ENCODE measurements around the gene LRFN2. TPM values are rescaled to one million over a fixed set of nuclear protein-coding genes. Genes with fewer than 3 reads are reported as not detected.

The LRFN2 gene
- total and polyA plus RNA-seq, 4 donors, result 0.01 to 0.06 TPM; not detected in 2

- ATAC-seq (ENCODE audit: insufficient read depth, low FRiP score), result no peak
- Histone ChIP-seq H3K4me3 (no peak overlapping the region), H3K9ac (ENCODE audit: insufficient read depth in 1 of 2, low read length in 2 of 2) (no peak overlapping the region), H3K27ac (ENCODE audit: low read depth in 1 of 2, low read length in 1 of 2) (no peak overlapping the region), H3K36me3 (ENCODE audit: control insufficient read depth in 4 of 4, insufficient read depth in 4 of 4, low read length in 4 of 4) (no peaks in the 10 kb centered on the region), H3K9me3 (ENCODE audit: control insufficient read depth in 4 of 4, insufficient read depth in 3 of 4, low read length in 3 of 4) (no peaks in the 10 kb centered on the region), H3K27me3 (ENCODE audit: control insufficient read depth in 3 of 3, insufficient read depth in 3 of 3, low read length in 2 of 3) (no peaks in the 10 kb centered on the region), H3K4me1 (ENCODE audit: control insufficient read depth in 5 of 5, insufficient read depth in 5 of 5, low read length in 5 of 5) (peaks cover 0 to 2% (median 0%) of the 10 kb centered on the region in 5 donors)
- no peak for TF ChIP-seq CTCF (IDR thresholded peaks at IDR 0.05; ENCODE audit: control extremely low read depth, extremely low read depth)
- 29 to 86% methylated on average over 2 of the region's 2 CpGs for WGBS, 2 donors
- no peak for DNase-seq
Measured at GRCh38 chr6:40356242-40356910, 230.8 kb downstream of the LRFN2 start.

- Histone ChIP-seq H3K27ac (ENCODE audit: low read depth in 1 of 2, low read length in 1 of 2) (no peak overlapping the region), H3K36me3 (ENCODE audit: control insufficient read depth in 4 of 4, insufficient read depth in 4 of 4, low read length in 4 of 4) (no peaks in the 10 kb centered on the region), H3K9me3 (ENCODE audit: control insufficient read depth in 4 of 4, insufficient read depth in 3 of 4, low read length in 3 of 4) (no peaks in the 10 kb centered on the region), H3K9ac (ENCODE audit: insufficient read depth in 1 of 2, low read length in 2 of 2) (no peak overlapping the region), H3K27me3 (ENCODE audit: control insufficient read depth in 3 of 3, insufficient read depth in 3 of 3, low read length in 2 of 3) (no peaks in the 10 kb centered on the region), H3K4me3 (no peak overlapping the region), H3K4me1 (ENCODE audit: control insufficient read depth in 5 of 5, insufficient read depth in 5 of 5, low read length in 5 of 5) (peaks cover 0 to 2% (median 0%) of the 10 kb centered on the region in 5 donors)
- ATAC-seq (ENCODE audit: insufficient read depth, low FRiP score) (no peak), DNase-seq (no peak)
- 94 to 95% methylated on average over 2 of the region's 2 CpGs for WGBS, 2 donors
- TF ChIP-seq CTCF (IDR thresholded peaks at IDR 0.05; ENCODE audit: control extremely low read depth, extremely low read depth), result no peak
Measured at GRCh38 chr6:40355532-40355931, 231.6 kb downstream of the LRFN2 start.

GRCh38 chr6:40355066-40355465, 232.1 kb downstream of the LRFN2 start:
- Histone ChIP-seq H3K4me3 (no peak overlapping the region), H3K27me3 (ENCODE audit: control insufficient read depth in 3 of 3, insufficient read depth in 3 of 3, low read length in 2 of 3) (no peaks in the 10 kb centered on the region), H3K36me3 (ENCODE audit: control insufficient read depth in 4 of 4, insufficient read depth in 4 of 4, low read length in 4 of 4) (no peaks in the 10 kb centered on the region), H3K9me3 (ENCODE audit: control insufficient read depth in 4 of 4, insufficient read depth in 3 of 4, low read length in 3 of 4) (peaks cover 0 to 1% (median 0%) of the 10 kb centered on the region in 4 donors), H3K4me1 (ENCODE audit: control insufficient read depth in 5 of 5, insufficient read depth in 5 of 5, low read length in 5 of 5) (peaks cover 0 to 2% (median 0%) of the 10 kb centered on the region in 5 donors), H3K27ac (ENCODE audit: low read depth in 1 of 2, low read length in 1 of 2) (no peak overlapping the region), H3K9ac (ENCODE audit: insufficient read depth in 1 of 2, low read length in 2 of 2) (no peak overlapping the region)
- TF ChIP-seq CTCF (IDR thresholded peaks at IDR 0.05; ENCODE audit: control extremely low read depth, extremely low read depth), result no peak
- DNase-seq, result no peak
- WGBS, 2 donors, result 86 to 96% methylated on average over 1 of the region's 1 CpG
- ATAC-seq (ENCODE audit: insufficient read depth, low FRiP score), result no peak

All from lung (tissue), 12 donors.